HG02571 (cell line): Measurements from ENCODE around the gene NOL3.

Source experiments
- ATAC-seq: cut with Tn5 transposase; IDR thresholded peaks from one replicate; pipeline ENCODE4 v1.9.1; 2021; ENCODE audit warnings: mild to moderate bottlenecking, moderate library complexity; ENCODE audit not compliant: unreplicated experiment

The NOL3 gene

GRCh38 chr16:67204076-67204475 lies 33.7 kb downstream of the NOL3 start:
- no peak for ATAC-seq

GRCh38 chr16:67206129-67206837 lies 35.9 kb downstream of the NOL3 start:
- no peak for ATAC-seq

- no peak for ATAC-seq
Measured at GRCh38 chr16:67206838-67207248, 36.5 kb downstream of the NOL3 start.

- ATAC-seq: no peak
Measured at GRCh38 chr16:67207249-67208091, 37.1 kb downstream of the NOL3 start.

GRCh38 chr16:67208154-67208896 lies 38.0 kb downstream of the NOL3 start:
- ATAC-seq: no peak

- no peak for ATAC-seq
Measured at GRCh38 chr16:67209565-67209964, 39.2 kb downstream of the NOL3 start.

GRCh38 chr16:67210069-67210937 lies 40.0 kb downstream of the NOL3 start:
- no peak for ATAC-seq

GRCh38 chr16:67211674-67212073 lies 41.3 kb downstream of the NOL3 start:
- ATAC-seq: no peak

- no peak for ATAC-seq
Measured at GRCh38 chr16:67212766-67213165, 42.4 kb downstream of the NOL3 start.

- ATAC-seq: no peak
Measured at GRCh38 chr16:67213197-67214019, 43.1 kb downstream of the NOL3 start.

GRCh38 chr16:67215706-67216105 lies 45.4 kb downstream of the NOL3 start:
- no peak for ATAC-seq

- ATAC-seq: no peak
Measured at GRCh38 chr16:67216612-67217490, 46.5 kb downstream of the NOL3 start.

GRCh38 chr16:67223992-67224391 lies 53.7 kb downstream of the NOL3 start:
- ATAC-seq: no peak
